IMR-90 (cell line): ENCODE measurements around the gene PALMD. TPM values are rescaled to one million over a fixed set of nuclear protein-coding genes. Genes with fewer than 3 reads are reported as not detected.

Experiments used
- ATAC-seq: fragments of 200-7000 bp; cut with Tn5 transposase; 2 replicates; pipeline ENCODE4 v1.9.1; 2020; ENCODE audit warnings: low read depth, mild to moderate bottlenecking, moderate library complexity
- BruUV-seq: library from RNA; stranded (reverse); fragments of 400-500 nt; replicated peaks from 2 replicates; lab custom pipeline; 2021; lab: Mats Ljungman, UMichigan
- CTCF ChIA-PET: fragments of 300-600 bp; formaldehyde crosslinking; extraction: SDS; loops from one replicate; lab custom pipeline; 2021; ENCODE audit warnings: antibody characterized with exemption; lab: Yijun Ruan, JAX
- POLR2A ChIA-PET: fragments of 300-600 bp; sonication (Branson Sonifier 250); formaldehyde crosslinking; loops from one replicate; lab custom pipeline; 2022; ENCODE audit warnings: antibody characterized with exemption; ENCODE audit not compliant: unreplicated experiment; lab: Charles Lee
- DNase-seq: peaks from one replicate; pipeline ENCODE4 v3.0.0; 2013
- H2AFZ ChIP-seq: replicated peaks from 2 replicates; pipeline ENCODE3; 2013; ENCODE audit warnings: low read length, mild to moderate bottlenecking; ENCODE audit not compliant: poor library complexity
- H2AK5ac ChIP-seq: 2 replicates; pipeline ENCODE4 v1.6.1; 2013; ENCODE audit warnings: low read depth, low read length, inconsistent platforms
- H2AK9ac ChIP-seq: replicated peaks from 2 replicates; pipeline ENCODE3; 2013; ENCODE audit warnings: mild to moderate bottlenecking, low read depth, low read length, moderate library complexity; ENCODE audit not compliant: poor library complexity
- H2BK120ac ChIP-seq: 2 replicates; pipeline ENCODE4 v1.6.1; 2013; ENCODE audit warnings: low read depth, low read length, inconsistent platforms
- H2BK15ac ChIP-seq: 3 replicates; pipeline ENCODE4 v1.6.1; 2013; ENCODE audit warnings: low read depth, low read length, inconsistent platforms
- H2BK20ac ChIP-seq: 2 replicates; pipeline ENCODE4 v1.6.1; 2013; ENCODE audit warnings: low read depth, mild to moderate bottlenecking, inconsistent platforms, low read length, moderate library complexity
- H2BK5ac ChIP-seq: 2 replicates; pipeline ENCODE4 v1.6.1; 2013; ENCODE audit warnings: mild to moderate bottlenecking, low read depth, low read length, inconsistent platforms; ENCODE audit not compliant: poor library complexity, severe bottlenecking
- H3K14ac ChIP-seq: replicated peaks from 2 replicates; pipeline ENCODE4 v1.6.1; 2013; ENCODE audit warnings: low read depth, low read length, inconsistent platforms
- H3K18ac ChIP-seq: 2 replicates; pipeline ENCODE4 v1.6.1; 2013; ENCODE audit warnings: low read depth, low read length, control low read depth
- H3K23ac ChIP-seq: 2 replicates; pipeline ENCODE4 v1.6.1; 2013; ENCODE audit warnings: low read depth, low read length, inconsistent platforms
- H3K27ac ChIP-seq: 2 replicates; pipeline ENCODE4 v1.5.1; 2013; ENCODE audit warnings: mild to moderate bottlenecking, control low read depth, low read length; ENCODE audit not compliant: insufficient read depth
- H3K27me3 ChIP-seq: 2 replicates; pipeline ENCODE4 v1.6.1; 2013; ENCODE audit warnings: low read length; ENCODE audit not compliant: control insufficient read depth, insufficient read depth
- H3K36me3 ChIP-seq: 2 replicates; pipeline ENCODE4 v1.6.1; 2013; ENCODE audit warnings: low read length, mixed read lengths; ENCODE audit not compliant: control insufficient read depth, insufficient read depth
- H3K4ac ChIP-seq: 2 replicates; pipeline ENCODE4 v1.6.1; 2013; ENCODE audit warnings: low read depth, low read length, inconsistent platforms
- H3K4me1 ChIP-seq: 2 replicates; pipeline ENCODE4 v1.6.1; 2013; ENCODE audit warnings: low read length, mixed read lengths; ENCODE audit not compliant: control insufficient read depth, insufficient read depth
- H3K4me2 ChIP-seq: 2 replicates; pipeline ENCODE4 v1.6.1; 2013; ENCODE audit warnings: low read depth, mild to moderate bottlenecking, control low read depth, low read length, moderate library complexity
- H3K4me3 ChIP-seq: 2 replicates; pipeline ENCODE4 v1.5.1; 2013; ENCODE audit warnings: low read depth, mild to moderate bottlenecking, control low read depth, low read length, moderate library complexity; ENCODE audit not compliant: insufficient read depth
- H3K56ac ChIP-seq: 2 replicates; pipeline ENCODE4 v1.6.1; 2013; ENCODE audit warnings: low read length, inconsistent platforms; ENCODE audit not compliant: insufficient read depth; ENCODE audit errors: extremely low read depth
- H3K79me1 ChIP-seq, 2 experiments: 2 replicates each; pipeline ENCODE4 v1.6.1; 2013; ENCODE audit warnings: low read length in 2 of 2, inconsistent platforms in 1 of 2, low read depth in 1 of 2
- H3K9ac ChIP-seq: 2 replicates; pipeline ENCODE4 v1.6.1; 2013; ENCODE audit warnings: low read depth, low read length, control low read depth
- H3K9me1 ChIP-seq: 2 replicates; pipeline ENCODE4 v1.6.1; 2013; ENCODE audit warnings: low read length, inconsistent platforms; ENCODE audit not compliant: insufficient read depth
- H3K9me3 ChIP-seq: 2 replicates; pipeline ENCODE4 v1.6.1; 2013; ENCODE audit warnings: low read length; ENCODE audit not compliant: control insufficient read depth, insufficient read depth
- H4K20me1 ChIP-seq: 2 replicates; pipeline ENCODE4 v1.6.1; 2013; ENCODE audit warnings: low read length, inconsistent platforms; ENCODE audit not compliant: insufficient read depth
- H4K5ac ChIP-seq: 2 replicates; pipeline ENCODE4 v1.6.1; 2013; ENCODE audit warnings: mild to moderate bottlenecking, low read depth, low read length, control low read depth
- H4K8ac ChIP-seq, 2 experiments: 2 replicates each; pipeline ENCODE4 v1.6.1; 2013; ENCODE audit warnings: low read depth in 2 of 2, low read length in 2 of 2, control low read depth in 1 of 2, inconsistent platforms in 1 of 2
- H4K91ac ChIP-seq: 2 replicates; pipeline ENCODE4 v1.6.1; 2013; ENCODE audit warnings: low read depth, low read length, inconsistent platforms; ENCODE audit not compliant: insufficient read depth
- BHLHE40 ChIP-seq: fragments of 150-350 bp; IDR thresholded peaks from 2 replicates; pipeline ENCODE4 v1.6.1; 2016; ENCODE audit warnings: mild to moderate bottlenecking, low read depth, low read length
- CEBPB ChIP-seq: IDR thresholded peaks from 2 replicates; pipeline ENCODE4 v1.6.1; 2012; ENCODE audit warnings: low read depth, low read length, improper control_type of control experiment
- CHD1 ChIP-seq: IDR thresholded peaks from 2 replicates; pipeline ENCODE4 v1.6.1; 2012; ENCODE audit warnings: low read depth, low read length, improper control_type of control experiment
- FOS ChIP-seq: fragments of 150-350 bp; IDR thresholded peaks from 2 replicates; pipeline ENCODE4 v1.6.1; 2016; ENCODE audit warnings: low read depth, low read length
- MAFK ChIP-seq: IDR thresholded peaks from 2 replicates; pipeline ENCODE4 v1.6.1; 2012; ENCODE audit warnings: low read depth, low read length, improper control_type of control experiment
- MAZ ChIP-seq: IDR thresholded peaks from 2 replicates; pipeline ENCODE4 v1.6.1; 2012; ENCODE audit warnings: low read depth, mild to moderate bottlenecking, low read length, improper control_type of control experiment, moderate library complexity, borderline replicate concordance
- MXI1 ChIP-seq: IDR thresholded peaks from 2 replicates; pipeline ENCODE4 v1.6.1; 2012; ENCODE audit warnings: low read depth, mild to moderate bottlenecking, low read length, moderate library complexity, borderline replicate concordance
- NFE2L2 ChIP-seq: fragments of 150-350 bp; IDR thresholded peaks from 2 replicates; pipeline ENCODE4 v1.6.1; 2016; ENCODE audit warnings: low read depth, mild to moderate bottlenecking, low read length
- POLR2A ChIP-seq: IDR thresholded peaks from 2 replicates; pipeline ENCODE4 v1.6.1; 2012; ENCODE audit warnings: mild to moderate bottlenecking, low read depth, low read length
- RAD21 ChIP-seq: IDR thresholded peaks from 2 replicates; pipeline ENCODE4 v1.6.1; 2012; ENCODE audit warnings: low read length, improper control_type of control experiment
- RCOR1 ChIP-seq: IDR thresholded peaks from 2 replicates; pipeline ENCODE4 v1.6.1; 2012; ENCODE audit warnings: mild to moderate bottlenecking, low read length, improper control_type of control experiment; ENCODE audit not compliant: insufficient replicate concordance
- RFX5 ChIP-seq: IDR thresholded peaks from 2 replicates; pipeline ENCODE4 v1.8.0; 2012; ENCODE audit warnings: low read depth, mild to moderate bottlenecking, low read length, moderate library complexity
- SMC3 ChIP-seq: fragments of 150-350 bp; IDR thresholded peaks from 2 replicates; pipeline ENCODE4 v1.6.1; 2016; ENCODE audit warnings: low read depth, mild to moderate bottlenecking, antibody characterized with exemption, low read length, moderate library complexity
- WGBS, 2 experiments: methylation state at CpG; one replicate each; pipeline versions ENCODE4 v1.1.5 to v1.1.7; 2013; ENCODE audit warnings: missing lambda C conversion rate in 2 of 2; ENCODE audit not compliant: insufficient read length in 1 of 2; ENCODE audit errors: extremely low coverage in 2 of 2; 5-methylcytosine and 5-hydroxymethylcytosine counted together
- dilution Hi-C: fragments of 300-500 bp; cut with HindIII; formaldehyde crosslinking; loops from one replicate; pipeline ENCODE4 v1.14.3; 2018; ENCODE audit warnings: low sequenced_read_pairs; ENCODE audit not compliant: unreplicated experiment
- in situ Hi-C: fragments of 300-500 bp; cut with MboI; formaldehyde crosslinking; loops from 3 replicates; pipeline ENCODE4 v1.14.3; 2019; ENCODE audit warnings: low sequenced_read_pairs, inconsistent platforms, mixed read lengths
- intact Hi-C: fragments of 100-400 bp; cut with micrococcal nuclease; formaldehyde crosslinking; loops from 2 replicates; pipeline ENCODE4 v1.10.0; 2022
- polyA plus RNA-seq, 3 experiments: library from polyadenylated mRNA; depleted of rRNA; stranded (reverse); fragments of >200 nt; gene quantifications; 2 replicates each; pipeline ENCODE4 v1.2.3, GENCODE V29; 2012; ENCODE audit warnings: low replicate concordance in 1 of 3
- total RNA-seq: library from RNA; depleted of rRNA; stranded (reverse); fragments of >200 nt; gene quantifications from 2 replicates; pipeline ENCODE4 v1.2.3, GENCODE V29; 2012
- TF ChIP-seq, protein P1 (sequence below): fragments of 150-350 bp; IDR thresholded peaks from 2 replicates; pipeline ENCODE4 v1.6.1; 2017; ENCODE audit warnings: mild to moderate bottlenecking, antibody characterized with exemption, low read length, low read depth
- TF ChIP-seq, protein P2 (sequence below): conservative IDR thresholded peaks from 2 replicates; pipeline ENCODE4 v1.5.1; 2012; ENCODE audit warnings: mild to moderate bottlenecking, low read depth, low read length, improper control_type of control experiment
- TF ChIP-seq, protein P3 (sequence below): fragments of 150-350 bp; IDR thresholded peaks from 2 replicates; pipeline ENCODE4 v1.6.1; 2016; ENCODE audit warnings: low read depth, mild to moderate bottlenecking, low read length, moderate library complexity, borderline replicate concordance

The PALMD gene
- total and polyA plus RNA-seq, 2 of the 4 experiments (the other 2 are of a cell fraction): 0.51 to 0.72 TPM

- Histone ChIP-seq H3K56ac (no peak overlapping the region), H3K27me3 (no peaks in the 10 kb centered on the region), H3K27ac (no peak overlapping the region), H2BK20ac (no peak overlapping the region), H3K9me3 (no peaks in the 10 kb centered on the region), H3K4me3 (no peak overlapping the region), H3K4me2 (no peak overlapping the region), H3K4me1 (peaks cover 3% of the 10 kb centered on the region; the same call in 1 of the 2 replicates), H4K91ac (no peak overlapping the region), H4K20me1 (no peaks in the 10 kb centered on the region), H2AK5ac (no peak overlapping the region), H3K36me3 (no peaks in the 10 kb centered on the region), H2BK120ac (no peak overlapping the region), H4K5ac (no peak overlapping the region), H3K4ac (no peak overlapping the region), H3K9ac (no peak overlapping the region), H3K14ac (no peak overlapping the region), H2AFZ (no peak overlapping the region), H2BK15ac (no peak overlapping the region), H3K18ac (no peak overlapping the region), H2AK9ac (no peak overlapping the region), H3K79me1 (no peaks in the 10 kb centered on the region), H3K23ac (no peak overlapping the region), H3K9me1 (no peaks in the 10 kb centered on the region), H4K8ac (no peak overlapping the region), H2BK5ac (no peak overlapping the region)
- DNase-seq (no peak), ATAC-seq (no peak)
- POLR2A ChIA-PET: no interaction called here
- intact Hi-C loops (no loop called here), in situ Hi-C loops (no loop called here), dilution Hi-C loops (no loop called here)
- CTCF ChIA-PET: interaction anchor here (0.6 kb wide), 1 partner anchor 486 kb away, joined by 3 read pairs; no protein-coding TSS in a partner anchor
- no CpG with 5 or more reads among the region's 2 CpGs for WGBS, 2 experiments
- no TSS peak for BruUV-seq
- TF ChIP-seq RFX5 (no peak), MAFK (no peak), CHD1 (no peak), MAZ (no peak), SMC3 (no peak), CEBPB (no peak), NFE2L2 (no peak), FOS (no peak), RCOR1 (no peak), RAD21 (no peak), MXI1 (no peak), POLR2A (no peak), BHLHE40 (no peak)
- TF ChIP-seq, protein P1, sequence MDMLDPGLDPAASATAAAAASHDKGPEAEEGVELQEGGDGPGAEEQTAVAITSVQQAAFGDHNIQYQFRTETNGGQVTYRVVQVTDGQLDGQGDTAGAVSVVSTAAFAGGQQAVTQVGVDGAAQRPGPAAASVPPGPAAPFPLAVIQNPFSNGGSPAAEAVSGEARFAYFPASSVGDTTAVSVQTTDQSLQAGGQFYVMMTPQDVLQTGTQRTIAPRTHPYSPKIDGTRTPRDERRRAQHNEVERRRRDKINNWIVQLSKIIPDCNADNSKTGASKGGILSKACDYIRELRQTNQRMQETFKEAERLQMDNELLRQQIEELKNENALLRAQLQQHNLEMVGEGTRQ: no peak
- TF ChIP-seq, protein P2, sequence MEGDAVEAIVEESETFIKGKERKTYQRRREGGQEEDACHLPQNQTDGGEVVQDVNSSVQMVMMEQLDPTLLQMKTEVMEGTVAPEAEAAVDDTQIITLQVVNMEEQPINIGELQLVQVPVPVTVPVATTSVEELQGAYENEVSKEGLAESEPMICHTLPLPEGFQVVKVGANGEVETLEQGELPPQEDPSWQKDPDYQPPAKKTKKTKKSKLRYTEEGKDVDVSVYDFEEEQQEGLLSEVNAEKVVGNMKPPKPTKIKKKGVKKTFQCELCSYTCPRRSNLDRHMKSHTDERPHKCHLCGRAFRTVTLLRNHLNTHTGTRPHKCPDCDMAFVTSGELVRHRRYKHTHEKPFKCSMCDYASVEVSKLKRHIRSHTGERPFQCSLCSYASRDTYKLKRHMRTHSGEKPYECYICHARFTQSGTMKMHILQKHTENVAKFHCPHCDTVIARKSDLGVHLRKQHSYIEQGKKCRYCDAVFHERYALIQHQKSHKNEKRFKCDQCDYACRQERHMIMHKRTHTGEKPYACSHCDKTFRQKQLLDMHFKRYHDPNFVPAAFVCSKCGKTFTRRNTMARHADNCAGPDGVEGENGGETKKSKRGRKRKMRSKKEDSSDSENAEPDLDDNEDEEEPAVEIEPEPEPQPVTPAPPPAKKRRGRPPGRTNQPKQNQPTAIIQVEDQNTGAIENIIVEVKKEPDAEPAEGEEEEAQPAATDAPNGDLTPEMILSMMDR: no peak
- TF ChIP-seq, protein P3, sequence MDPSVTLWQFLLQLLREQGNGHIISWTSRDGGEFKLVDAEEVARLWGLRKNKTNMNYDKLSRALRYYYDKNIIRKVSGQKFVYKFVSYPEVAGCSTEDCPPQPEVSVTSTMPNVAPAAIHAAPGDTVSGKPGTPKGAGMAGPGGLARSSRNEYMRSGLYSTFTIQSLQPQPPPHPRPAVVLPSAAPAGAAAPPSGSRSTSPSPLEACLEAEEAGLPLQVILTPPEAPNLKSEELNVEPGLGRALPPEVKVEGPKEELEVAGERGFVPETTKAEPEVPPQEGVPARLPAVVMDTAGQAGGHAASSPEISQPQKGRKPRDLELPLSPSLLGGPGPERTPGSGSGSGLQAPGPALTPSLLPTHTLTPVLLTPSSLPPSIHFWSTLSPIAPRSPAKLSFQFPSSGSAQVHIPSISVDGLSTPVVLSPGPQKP: no peak
These were observed 10.2 kb upstream of the PALMD start for GRCh38 chr1:99635664-99636063.
